A673 (cell line): Measurements from ENCODE around the gene HAND2. TPM values are rescaled to one million over a fixed set of nuclear protein-coding genes. Genes with fewer than 3 reads are reported as not detected.

Source experiments
- BruUV-seq: library from RNA; stranded (reverse); fragments of 400-500 nt; replicated peaks from 2 replicates; lab custom pipeline; 2021; lab: Mats Ljungman, UMichigan
- CTCF ChIA-PET: fragments of 300-600 bp; sonication (Branson Sonifier 250); formaldehyde crosslinking; loops from one replicate; lab custom pipeline; 2022; ENCODE audit warnings: antibody characterized with exemption; lab: Charles Lee
- POLR2A ChIA-PET: fragments of 300-600 bp; sonication (Branson Sonifier 250); formaldehyde crosslinking; loops from one replicate; lab custom pipeline; 2022; ENCODE audit warnings: antibody characterized with exemption; ENCODE audit not compliant: low non-redundant PET; lab: Charles Lee
- DNase-seq: peaks from one replicate; pipeline ENCODE4 v3.0.0-alpha.2; 2015; ENCODE audit warnings: low spot score
- H3K27ac ChIP-seq: fragments of 200-600 bp; sonication (generic); 2 replicates; pipeline ENCODE4 v1.5.1; 2016; ENCODE audit warnings: mixed run types, low read depth, mild to moderate bottlenecking, mixed read lengths, antibody characterized with exemption, low read length; ENCODE audit not compliant: poor library complexity, severe bottlenecking
- H3K27me3 ChIP-seq: fragments of 200-600 bp; sonication (generic); replicated peaks from 2 replicates; pipeline ENCODE4 v1.6.1; 2017; ENCODE audit warnings: mixed run types, low read depth, mild to moderate bottlenecking, mixed read lengths, antibody characterized with exemption, low read length; ENCODE audit not compliant: insufficient read depth, poor library complexity
- H3K36me3 ChIP-seq: fragments of 200-600 bp; sonication (generic); 2 replicates; pipeline ENCODE4 v1.6.1; 2016; ENCODE audit warnings: mixed run types, mild to moderate bottlenecking, mixed read lengths, antibody characterized with exemption, low read length; ENCODE audit not compliant: insufficient read depth, poor library complexity, severe bottlenecking
- H3K4me1 ChIP-seq: fragments of 200-600 bp; sonication (generic); 2 replicates; pipeline ENCODE4 v1.6.1; 2017; ENCODE audit warnings: mixed run types, mild to moderate bottlenecking, mixed read lengths, antibody characterized with exemption, low read length; ENCODE audit not compliant: insufficient read depth, poor library complexity, severe bottlenecking
- H3K4me3 ChIP-seq: fragments of 200-600 bp; sonication (generic); 2 replicates; pipeline ENCODE4 v1.5.1; 2016; ENCODE audit warnings: low read depth, mixed run types, mild to moderate bottlenecking, mixed read lengths, low read length; ENCODE audit not compliant: poor library complexity, severe bottlenecking
- H3K9me3 ChIP-seq: fragments of 200-600 bp; sonication (generic); 2 replicates; pipeline ENCODE4 v1.6.1; 2016; ENCODE audit warnings: mixed run types, low read depth, mild to moderate bottlenecking, mixed read lengths, antibody characterized with exemption, low read length; ENCODE audit not compliant: poor library complexity, severe bottlenecking
- EZH2 ChIP-seq: fragments of 200-600 bp; sonication (generic); IDR thresholded peaks from 2 replicates; pipeline ENCODE4 v1.6.1; 2017; ENCODE audit warnings: borderline replicate concordance, low read depth, mild to moderate bottlenecking, mixed read lengths, antibody characterized with exemption, low read length; ENCODE audit not compliant: poor library complexity, severe bottlenecking
- intact Hi-C: fragments of 100-400 bp; cut with micrococcal nuclease; formaldehyde crosslinking; loops from one replicate; pipeline ENCODE4 v1.10.0; 2022; ENCODE audit not compliant: unreplicated experiment
- total RNA-seq: library from RNA; stranded (reverse); gene quantifications from 2 replicates; pipeline ENCODE4 v1.2.3, GENCODE V29; 2021
- TF ChIP-seq, protein P1 (sequence below): fragments of 300-800, 200-600 bp; sonication (generic); conservative IDR thresholded peaks from 2 replicates; pipeline ENCODE4 v1.5.1; 2017; ENCODE audit warnings: low read depth, mild to moderate bottlenecking, antibody characterized with exemption, low read length, moderate library complexity, mixed read lengths

Gene HAND2
- total RNA-seq, 1 experiment from 2014 or later: 24.0 TPM

DNA sequence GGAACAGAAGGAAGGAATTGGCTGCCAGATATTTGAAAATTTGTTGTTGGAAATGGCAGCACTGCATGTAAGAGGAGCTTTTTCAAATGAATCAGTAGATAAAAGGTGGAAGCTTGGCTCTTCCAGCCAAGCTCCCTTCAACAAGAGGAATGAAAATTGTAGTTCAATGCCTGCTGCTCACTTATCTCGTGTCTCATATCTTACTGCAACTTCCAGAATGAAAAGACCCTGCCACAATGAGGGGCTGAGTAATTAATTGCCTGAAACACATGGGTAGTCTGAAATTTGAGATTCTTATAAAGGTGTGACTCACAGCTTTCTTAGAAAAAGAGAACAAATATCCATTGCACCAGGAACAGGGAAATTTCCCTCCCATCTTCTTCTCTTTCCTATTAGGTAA lies 53.0 kb downstream of the HAND2 start:
- CTCF ChIA-PET: no interaction called here
- Histone ChIP-seq H3K36me3 (no peaks in the 10 kb centered on the region), H3K27me3 (no peaks in the 10 kb centered on the region), H3K4me3 (no peak overlapping the region), H3K9me3 (no peaks in the 10 kb centered on the region), H3K4me1 (peaks cover 5% of the 10 kb centered on the region), H3K27ac (no peak overlapping the region)
- POLR2A ChIA-PET: interaction anchor here (0.7 kb wide), 1 partner anchor 866 kb away, joined by 6 read pairs; no protein-coding TSS in a partner anchor
- BruUV-seq: no TSS peak
- intact Hi-C loops: no loop called here
- DNase-seq: no peak
- no peak for TF ChIP-seq EZH2
- TF ChIP-seq, protein P1, sequence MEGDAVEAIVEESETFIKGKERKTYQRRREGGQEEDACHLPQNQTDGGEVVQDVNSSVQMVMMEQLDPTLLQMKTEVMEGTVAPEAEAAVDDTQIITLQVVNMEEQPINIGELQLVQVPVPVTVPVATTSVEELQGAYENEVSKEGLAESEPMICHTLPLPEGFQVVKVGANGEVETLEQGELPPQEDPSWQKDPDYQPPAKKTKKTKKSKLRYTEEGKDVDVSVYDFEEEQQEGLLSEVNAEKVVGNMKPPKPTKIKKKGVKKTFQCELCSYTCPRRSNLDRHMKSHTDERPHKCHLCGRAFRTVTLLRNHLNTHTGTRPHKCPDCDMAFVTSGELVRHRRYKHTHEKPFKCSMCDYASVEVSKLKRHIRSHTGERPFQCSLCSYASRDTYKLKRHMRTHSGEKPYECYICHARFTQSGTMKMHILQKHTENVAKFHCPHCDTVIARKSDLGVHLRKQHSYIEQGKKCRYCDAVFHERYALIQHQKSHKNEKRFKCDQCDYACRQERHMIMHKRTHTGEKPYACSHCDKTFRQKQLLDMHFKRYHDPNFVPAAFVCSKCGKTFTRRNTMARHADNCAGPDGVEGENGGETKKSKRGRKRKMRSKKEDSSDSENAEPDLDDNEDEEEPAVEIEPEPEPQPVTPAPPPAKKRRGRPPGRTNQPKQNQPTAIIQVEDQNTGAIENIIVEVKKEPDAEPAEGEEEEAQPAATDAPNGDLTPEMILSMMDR: no peak

Other genes with a start within 250 kb of the HAND2 start
- 392 and 435 TPM in 2 replicates for gene HMGB2, start 195.9 kb downstream of the HAND2 start, total RNA-seq
- gene SAP30, start 159.3 kb downstream of the HAND2 start, total RNA-seq: 56.5 and 64.3 TPM in 2 replicates
- gene SCRG1, start 131.1 kb downstream of the HAND2 start, total RNA-seq: 0.09 TPM in 1 of 2 replicates, not detected in the other